HEK293 (cell line): Measurements from ENCODE around the gene CYB561A3.
"Not testable (repeated sequence)": the region's sequence is repeated elsewhere in the genome, so short reads cannot be mapped to it uniquely, and the experiment has no call there.

Experiments
- GLI2 ChIP-seq: fragments of 450-650 bp; formaldehyde crosslinking; IDR thresholded peaks from 2 replicates; pipeline ENCODE4; 2017; ENCODE audit warnings: missing biosample characterization, missing genetic modification characterization, low read depth, borderline replicate concordance
- ZNF501 ChIP-seq: fragments of 450-650 bp; formaldehyde crosslinking; IDR thresholded peaks from 2 replicates; pipeline ENCODE4 v1.5.1; 2016; ENCODE audit warnings: missing biosample characterization, missing genetic modification characterization
- ZNF785 ChIP-seq: fragments of 450-650 bp; formaldehyde crosslinking; IDR thresholded peaks from 2 replicates; pipeline ENCODE4 v1.5.1; 2016; ENCODE audit warnings: missing biosample characterization, missing genetic modification characterization
- TF ChIP-seq, protein P1 (sequence below): fragments of 450-650 bp; formaldehyde crosslinking; IDR thresholded peaks from 2 replicates; pipeline ENCODE4 v1.5.1; 2016; ENCODE audit warnings: missing biosample characterization, missing genetic modification characterization
- TF ChIP-seq, protein P2 (sequence below): fragments of 450-650 bp; formaldehyde crosslinking; IDR thresholded peaks from 2 replicates; pipeline ENCODE4 v1.5.1; 2016; ENCODE audit warnings: missing biosample characterization, missing genetic modification characterization

DNA sequence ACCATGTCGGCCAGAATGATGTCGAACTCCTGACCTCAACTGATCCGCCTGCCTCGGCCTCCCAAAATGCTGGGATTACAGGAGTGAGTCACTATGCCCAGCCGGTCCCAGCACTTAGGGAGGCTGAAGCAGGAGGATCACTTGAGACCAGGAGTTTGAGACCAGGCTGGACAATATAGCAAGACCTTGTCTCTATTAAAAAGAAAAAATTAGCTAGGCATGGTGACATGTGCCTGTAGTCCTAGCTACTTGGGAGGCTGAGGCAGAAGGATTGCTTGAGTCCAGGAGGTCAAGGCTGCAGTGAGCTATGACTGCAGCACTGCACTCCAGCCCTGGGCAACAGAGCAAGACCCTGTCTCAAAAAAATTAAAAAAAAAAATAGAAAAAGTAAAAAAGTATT lies 22.2 kb upstream of the CYB561A3 start:
- not testable (repeated sequence) for TF ChIP-seq ZNF785, ZNF501, GLI2 (tag by site-specific recombination)
- TF ChIP-seq, protein P1, sequence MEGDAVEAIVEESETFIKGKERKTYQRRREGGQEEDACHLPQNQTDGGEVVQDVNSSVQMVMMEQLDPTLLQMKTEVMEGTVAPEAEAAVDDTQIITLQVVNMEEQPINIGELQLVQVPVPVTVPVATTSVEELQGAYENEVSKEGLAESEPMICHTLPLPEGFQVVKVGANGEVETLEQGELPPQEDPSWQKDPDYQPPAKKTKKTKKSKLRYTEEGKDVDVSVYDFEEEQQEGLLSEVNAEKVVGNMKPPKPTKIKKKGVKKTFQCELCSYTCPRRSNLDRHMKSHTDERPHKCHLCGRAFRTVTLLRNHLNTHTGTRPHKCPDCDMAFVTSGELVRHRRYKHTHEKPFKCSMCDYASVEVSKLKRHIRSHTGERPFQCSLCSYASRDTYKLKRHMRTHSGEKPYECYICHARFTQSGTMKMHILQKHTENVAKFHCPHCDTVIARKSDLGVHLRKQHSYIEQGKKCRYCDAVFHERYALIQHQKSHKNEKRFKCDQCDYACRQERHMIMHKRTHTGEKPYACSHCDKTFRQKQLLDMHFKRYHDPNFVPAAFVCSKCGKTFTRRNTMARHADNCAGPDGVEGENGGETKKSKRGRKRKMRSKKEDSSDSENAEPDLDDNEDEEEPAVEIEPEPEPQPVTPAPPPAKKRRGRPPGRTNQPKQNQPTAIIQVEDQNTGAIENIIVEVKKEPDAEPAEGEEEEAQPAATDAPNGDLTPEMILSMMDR = not testable (repeated sequence)
- TF ChIP-seq, protein P2, sequence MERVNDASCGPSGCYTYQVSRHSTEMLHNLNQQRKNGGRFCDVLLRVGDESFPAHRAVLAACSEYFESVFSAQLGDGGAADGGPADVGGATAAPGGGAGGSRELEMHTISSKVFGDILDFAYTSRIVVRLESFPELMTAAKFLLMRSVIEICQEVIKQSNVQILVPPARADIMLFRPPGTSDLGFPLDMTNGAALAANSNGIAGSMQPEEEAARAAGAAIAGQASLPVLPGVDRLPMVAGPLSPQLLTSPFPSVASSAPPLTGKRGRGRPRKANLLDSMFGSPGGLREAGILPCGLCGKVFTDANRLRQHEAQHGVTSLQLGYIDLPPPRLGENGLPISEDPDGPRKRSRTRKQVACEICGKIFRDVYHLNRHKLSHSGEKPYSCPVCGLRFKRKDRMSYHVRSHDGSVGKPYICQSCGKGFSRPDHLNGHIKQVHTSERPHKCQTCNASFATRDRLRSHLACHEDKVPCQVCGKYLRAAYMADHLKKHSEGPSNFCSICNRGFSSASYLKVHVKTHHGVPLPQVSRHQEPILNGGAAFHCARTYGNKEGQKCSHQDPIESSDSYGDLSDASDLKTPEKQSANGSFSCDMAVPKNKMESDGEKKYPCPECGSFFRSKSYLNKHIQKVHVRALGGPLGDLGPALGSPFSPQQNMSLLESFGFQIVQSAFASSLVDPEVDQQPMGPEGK (tag by site-specific recombination) = not testable (repeated sequence)
